MM.1S (cell line): ENCODE results near the gene MSANTD2.

Experiments
- CTCF ChIP-seq: fragments of 300-600 bp; sonication (generic); IDR thresholded peaks from 2 replicates; pipeline ENCODE4 v1.5.1; 2016; ENCODE audit warnings: antibody characterized with exemption, low read length, mixed read lengths
- EZH2 ChIP-seq: fragments of 300-600 bp; sonication (generic); optimal IDR thresholded peaks from 2 replicates; pipeline ENCODE3; 2017; ENCODE audit warnings: low read depth, mild to moderate bottlenecking, antibody characterized with exemption, low read length, mixed read lengths

- no peak for TF ChIP-seq CTCF
- no peak for TF ChIP-seq EZH2
These were observed 72.1 kb downstream of the MSANTD2 start for GRCh38 chr11:124728134-124728533.
